Measurements from ENCODE around the gene RAPGEF1. TPM values are rescaled to one million over a fixed set of nuclear protein-coding genes. Genes with fewer than 3 reads are reported as not detected.
A peak's percentile ranks its signal among the peaks of the same experiment; 100 is the strongest.
"Not testable (repeated sequence)": the region's sequence is repeated elsewhere in the genome, so short reads cannot be mapped to it uniquely, and the experiment has no call there.

RAPGEF1 gene
- total and polyA plus RNA-seq, 2 experiments from 2014 or later, result 9.9 to 82.8 TPM

DNA sequence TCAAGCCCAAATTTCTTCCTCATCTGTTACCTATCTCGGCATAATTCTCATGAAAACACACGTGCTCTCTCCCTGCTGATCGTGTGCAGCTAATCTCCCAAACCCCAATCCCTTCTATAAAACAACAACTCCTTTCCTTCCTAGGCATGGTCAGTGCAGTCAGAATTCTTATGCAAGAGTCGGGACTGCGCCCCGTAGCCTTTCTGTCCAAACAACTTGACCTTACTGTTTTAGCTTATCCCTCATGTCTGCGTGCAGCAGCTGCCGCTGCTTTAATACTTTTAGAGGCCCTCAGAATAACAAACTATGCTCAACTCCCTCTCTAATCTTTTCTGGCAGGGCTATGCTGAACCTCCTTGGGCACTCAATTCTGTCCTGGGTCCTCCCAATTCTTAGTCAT lies 189.4 kb downstream of the RAPGEF1 start:
- not testable (repeated sequence) for DNase-seq (ENCODE audit: low spot score); H3K79me2 ChIP-seq (replicated peaks; ENCODE audit: insufficient read depth); H3K27ac ChIP-seq (ENCODE audit: low read depth); H3K36me3 ChIP-seq (ENCODE audit: insufficient read depth); H3K27ac Mint-ChIP-seq; H3F3A ChIP-seq (replicated peaks; ENCODE audit: low read depth); H3K4me1 Mint-ChIP-seq; H3K9me2 ChIP-seq (ENCODE audit: insufficient read depth); H3K4me3 ChIP-seq; H2AFZ ChIP-seq; H3K4me3 Mint-ChIP-seq; H3K4me1 ChIP-seq (ENCODE audit: insufficient read depth); H4K20me1 ChIP-seq (replicated peaks; ENCODE audit: insufficient read depth); ATAC-seq; H3K4me2 ChIP-seq
- H3K27me3 ChIP-seq (ENCODE audit: insufficient read depth), result peaks cover 71% of the 10 kb centered on the region
- H3K9me3 Mint-ChIP-seq, result peaks cover 42% of the 10 kb centered on the region
- peaks cover 21% of the 10 kb centered on the region for H3K36me3 Mint-ChIP-seq (ENCODE audit: low read depth)
- H3K27me3 Mint-ChIP-seq (ENCODE audit: insufficient read depth, low read depth, poor library complexity), result peaks cover 61% of the 10 kb centered on the region

DNA sequence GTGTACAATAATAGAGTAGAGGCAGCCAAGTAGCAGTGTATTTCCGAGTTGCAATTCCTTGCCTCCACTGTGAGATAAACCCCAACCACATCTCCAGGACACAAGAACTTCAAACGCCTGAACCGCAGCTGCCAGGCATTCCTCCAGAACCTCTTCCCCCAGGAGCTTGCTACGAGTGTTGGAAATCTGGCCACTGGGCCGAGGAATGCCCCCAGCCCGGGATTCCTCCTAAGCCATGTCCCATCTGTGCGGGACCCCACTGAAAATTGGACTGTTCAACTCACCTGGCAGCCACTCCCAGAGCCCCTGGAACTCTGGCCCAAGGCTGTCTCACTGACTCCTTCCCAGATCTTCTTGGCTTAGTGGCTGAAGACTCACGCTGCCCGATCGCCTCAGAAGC lies 190.7 kb downstream of the RAPGEF1 start:
- H3K27me3 ChIP-seq (ENCODE audit: insufficient read depth), result peaks cover 73% of the 10 kb centered on the region
- H2AFZ ChIP-seq; H3F3A ChIP-seq (replicated peaks; ENCODE audit: low read depth); H3K4me1 Mint-ChIP-seq; H4K20me1 ChIP-seq (replicated peaks; ENCODE audit: insufficient read depth); H3K27ac ChIP-seq (ENCODE audit: low read depth); H3K9me2 ChIP-seq (ENCODE audit: insufficient read depth); H3K4me3 Mint-ChIP-seq; H3K4me3 ChIP-seq; H3K4me1 ChIP-seq (ENCODE audit: insufficient read depth); H3K4me2 ChIP-seq; ATAC-seq; H3K36me3 ChIP-seq (ENCODE audit: insufficient read depth); DNase-seq (ENCODE audit: low spot score); H3K79me2 ChIP-seq (replicated peaks; ENCODE audit: insufficient read depth); H3K27ac Mint-ChIP-seq: not testable (repeated sequence)
- Mint-ChIP-seq H3K27me3 (ENCODE audit: insufficient read depth, low read depth, poor library complexity) (peaks cover 64% of the 10 kb centered on the region), H3K36me3 (ENCODE audit: low read depth) (peaks cover 28% of the 10 kb centered on the region), H3K9me3 (peaks cover 49% of the 10 kb centered on the region)

DNA sequence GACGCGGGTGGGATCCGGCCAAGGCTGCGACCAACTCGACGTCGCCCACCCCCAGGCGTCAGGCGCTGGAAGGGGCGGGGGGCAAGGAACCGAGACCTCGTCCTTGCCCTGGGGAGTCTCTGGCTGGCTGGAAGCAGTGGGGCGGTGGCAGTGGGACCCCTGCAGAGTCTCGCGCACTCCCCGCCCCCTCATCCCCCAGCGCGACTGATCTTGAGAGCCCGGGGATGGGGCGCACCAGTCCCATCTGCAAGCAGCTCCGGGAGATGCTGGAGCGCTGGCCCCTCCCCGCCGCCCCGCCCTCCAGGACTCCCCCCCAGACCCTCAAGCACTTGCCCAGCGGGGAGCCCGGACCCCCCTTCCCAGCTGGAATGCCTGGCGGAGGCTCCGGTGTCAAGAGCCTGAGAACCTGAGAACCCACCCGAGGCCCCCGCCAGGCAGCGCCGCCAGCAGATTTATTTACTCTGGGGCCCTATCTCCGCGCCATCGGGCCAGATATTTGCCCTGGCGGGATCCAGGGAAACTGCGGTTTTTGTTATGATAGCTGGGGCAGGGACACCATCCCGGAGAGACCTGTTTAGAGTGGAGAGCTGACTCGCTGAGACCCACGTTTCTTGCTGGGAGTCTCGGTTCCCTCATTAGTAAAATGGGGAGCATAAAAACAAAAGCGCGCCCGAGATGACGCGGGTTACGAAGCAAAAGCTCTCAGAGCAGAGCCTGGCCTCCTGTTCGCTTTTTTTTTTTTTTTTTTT lies 193.4 kb downstream of the RAPGEF1 start:
- Histone ChIP-seq H3K4me3 (peak overlapping the region; percentile 68), H3K27ac (ENCODE audit: low read depth) (no peak overlapping the region), H3K4me1 (ENCODE audit: insufficient read depth) (no peaks in the 10 kb centered on the region), H3F3A (replicated peaks; ENCODE audit: low read depth) (peaks cover 7% of the 10 kb centered on the region; the same call in 1 of the 2 replicates), H3K4me2 (peak overlapping the region; percentile 86), H3K9me2 (ENCODE audit: insufficient read depth) (peaks cover 4% of the 10 kb centered on the region; the same call in 1 of the 2 replicates), H2AFZ (peak overlapping the region; percentile 95), H3K36me3 (ENCODE audit: insufficient read depth) (no peaks in the 10 kb centered on the region), H3K79me2 (replicated peaks; ENCODE audit: insufficient read depth) (no peaks in the 10 kb centered on the region), H4K20me1 (replicated peaks; ENCODE audit: insufficient read depth) (no peaks in the 10 kb centered on the region), H3K27me3 (ENCODE audit: insufficient read depth) (peaks cover 60% of the 10 kb centered on the region)
- H3K27me3 Mint-ChIP-seq (ENCODE audit: insufficient read depth, low read depth, poor library complexity), result peaks cover 60% of the 10 kb centered on the region
- peaks cover 44% of the 10 kb centered on the region for H3K36me3 Mint-ChIP-seq (ENCODE audit: low read depth)
- H3K27ac Mint-ChIP-seq, result no peak overlapping the region
- peaks cover 7% of the 10 kb centered on the region; the same call in 1 of the 3 replicates for H3K4me1 Mint-ChIP-seq
- peaks cover 62% of the 10 kb centered on the region for H3K9me3 Mint-ChIP-seq
- TF ChIP-seq, protein P1, sequence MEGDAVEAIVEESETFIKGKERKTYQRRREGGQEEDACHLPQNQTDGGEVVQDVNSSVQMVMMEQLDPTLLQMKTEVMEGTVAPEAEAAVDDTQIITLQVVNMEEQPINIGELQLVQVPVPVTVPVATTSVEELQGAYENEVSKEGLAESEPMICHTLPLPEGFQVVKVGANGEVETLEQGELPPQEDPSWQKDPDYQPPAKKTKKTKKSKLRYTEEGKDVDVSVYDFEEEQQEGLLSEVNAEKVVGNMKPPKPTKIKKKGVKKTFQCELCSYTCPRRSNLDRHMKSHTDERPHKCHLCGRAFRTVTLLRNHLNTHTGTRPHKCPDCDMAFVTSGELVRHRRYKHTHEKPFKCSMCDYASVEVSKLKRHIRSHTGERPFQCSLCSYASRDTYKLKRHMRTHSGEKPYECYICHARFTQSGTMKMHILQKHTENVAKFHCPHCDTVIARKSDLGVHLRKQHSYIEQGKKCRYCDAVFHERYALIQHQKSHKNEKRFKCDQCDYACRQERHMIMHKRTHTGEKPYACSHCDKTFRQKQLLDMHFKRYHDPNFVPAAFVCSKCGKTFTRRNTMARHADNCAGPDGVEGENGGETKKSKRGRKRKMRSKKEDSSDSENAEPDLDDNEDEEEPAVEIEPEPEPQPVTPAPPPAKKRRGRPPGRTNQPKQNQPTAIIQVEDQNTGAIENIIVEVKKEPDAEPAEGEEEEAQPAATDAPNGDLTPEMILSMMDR (conservative IDR thresholded peaks at IDR 0.05; ENCODE audit: low read depth in 2 of 2), result peak in 1 of 2 experiments; percentile 30; a peak in 2 of 4 replicates
- TF ChIP-seq EZH2 (IDR thresholded peaks at IDR 0.05; ENCODE audit: low read depth, unreplicated experiment) (peak; percentile 25), CREB1 (CRISPR knock-in tag; IDR thresholded peaks at IDR 0.05; ENCODE audit: low read depth) (no peak)
- TF ChIP-seq, protein P2, sequence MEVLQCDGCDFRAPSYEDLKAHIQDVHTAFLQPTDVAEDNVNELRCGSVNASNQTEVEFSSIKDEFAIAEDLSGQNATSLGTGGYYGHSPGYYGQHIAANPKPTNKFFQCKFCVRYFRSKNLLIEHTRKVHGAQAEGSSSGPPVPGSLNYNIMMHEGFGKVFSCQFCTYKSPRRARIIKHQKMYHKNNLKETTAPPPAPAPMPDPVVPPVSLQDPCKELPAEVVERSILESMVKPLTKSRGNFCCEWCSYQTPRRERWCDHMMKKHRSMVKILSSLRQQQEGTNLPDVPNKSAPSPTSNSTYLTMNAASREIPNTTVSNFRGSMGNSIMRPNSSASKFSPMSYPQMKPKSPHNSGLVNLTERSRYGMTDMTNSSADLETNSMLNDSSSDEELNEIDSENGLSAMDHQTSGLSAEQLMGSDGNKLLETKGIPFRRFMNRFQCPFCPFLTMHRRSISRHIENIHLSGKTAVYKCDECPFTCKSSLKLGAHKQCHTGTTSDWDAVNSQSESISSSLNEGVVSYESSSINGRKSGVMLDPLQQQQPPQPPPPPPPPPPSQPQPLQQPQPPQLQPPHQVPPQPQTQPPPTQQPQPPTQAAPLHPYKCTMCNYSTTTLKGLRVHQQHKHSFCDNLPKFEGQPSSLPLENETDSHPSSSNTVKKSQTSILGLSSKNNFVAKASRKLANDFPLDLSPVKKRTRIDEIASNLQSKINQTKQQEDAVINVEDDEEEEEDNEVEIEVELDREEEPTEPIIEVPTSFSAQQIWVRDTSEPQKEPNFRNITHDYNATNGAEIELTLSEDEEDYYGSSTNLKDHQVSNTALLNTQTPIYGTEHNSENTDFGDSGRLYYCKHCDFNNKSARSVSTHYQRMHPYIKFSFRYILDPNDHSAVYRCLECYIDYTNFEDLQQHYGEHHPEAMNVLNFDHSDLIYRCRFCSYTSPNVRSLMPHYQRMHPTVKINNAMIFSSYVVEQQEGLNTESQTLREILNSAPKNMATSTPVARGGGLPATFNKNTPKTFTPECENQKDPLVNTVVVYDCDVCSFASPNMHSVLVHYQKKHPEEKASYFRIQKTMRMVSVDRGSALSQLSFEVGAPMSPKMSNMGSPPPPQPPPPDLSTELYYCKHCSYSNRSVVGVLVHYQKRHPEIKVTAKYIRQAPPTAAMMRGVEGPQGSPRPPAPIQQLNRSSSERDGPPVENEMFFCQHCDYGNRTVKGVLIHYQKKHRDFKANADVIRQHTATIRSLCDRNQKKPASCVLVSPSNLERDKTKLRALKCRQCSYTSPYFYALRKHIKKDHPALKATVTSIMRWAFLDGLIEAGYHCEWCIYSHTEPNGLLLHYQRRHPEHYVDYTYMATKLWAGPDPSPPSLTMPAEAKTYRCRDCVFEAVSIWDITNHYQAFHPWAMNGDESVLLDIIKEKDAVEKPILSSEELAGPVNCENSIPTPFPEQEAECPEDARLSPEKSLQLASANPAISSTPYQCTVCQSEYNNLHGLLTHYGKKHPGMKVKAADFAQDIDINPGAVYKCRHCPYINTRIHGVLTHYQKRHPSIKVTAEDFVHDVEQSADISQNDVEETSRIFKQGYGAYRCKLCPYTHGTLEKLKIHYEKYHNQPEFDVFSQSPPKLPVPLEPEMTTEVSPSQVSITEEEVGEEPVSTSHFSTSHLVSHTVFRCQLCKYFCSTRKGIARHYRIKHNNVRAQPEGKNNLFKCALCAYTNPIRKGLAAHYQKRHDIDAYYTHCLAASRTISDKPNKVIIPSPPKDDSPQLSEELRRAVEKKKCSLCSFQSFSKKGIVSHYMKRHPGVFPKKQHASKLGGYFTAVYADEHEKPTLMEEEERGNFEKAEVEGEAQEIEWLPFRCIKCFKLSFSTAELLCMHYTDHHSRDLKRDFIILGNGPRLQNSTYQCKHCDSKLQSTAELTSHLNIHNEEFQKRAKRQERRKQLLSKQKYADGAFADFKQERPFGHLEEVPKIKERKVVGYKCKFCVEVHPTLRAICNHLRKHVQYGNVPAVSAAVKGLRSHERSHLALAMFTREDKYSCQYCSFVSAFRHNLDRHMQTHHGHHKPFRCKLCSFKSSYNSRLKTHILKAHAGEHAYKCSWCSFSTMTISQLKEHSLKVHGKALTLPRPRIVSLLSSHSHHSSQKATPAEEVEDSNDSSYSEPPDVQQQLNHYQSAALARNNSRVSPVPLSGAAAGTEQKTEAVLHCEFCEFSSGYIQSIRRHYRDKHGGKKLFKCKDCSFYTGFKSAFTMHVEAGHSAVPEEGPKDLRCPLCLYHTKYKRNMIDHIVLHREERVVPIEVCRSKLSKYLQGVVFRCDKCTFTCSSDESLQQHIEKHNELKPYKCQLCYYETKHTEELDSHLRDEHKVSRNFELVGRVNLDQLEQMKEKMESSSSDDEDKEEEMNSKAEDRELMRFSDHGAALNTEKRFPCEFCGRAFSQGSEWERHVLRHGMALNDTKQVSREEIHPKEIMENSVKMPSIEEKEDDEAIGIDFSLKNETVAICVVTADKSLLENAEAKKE (CRISPR knock-in tag; IDR thresholded peaks at IDR 0.05), result no peak
- DNase-seq (ENCODE audit: low spot score), result peak; percentile 79
- ATAC-seq, result peak; percentile 52
- peak overlapping the region; percentile 67 for H3K4me3 Mint-ChIP-seq
